Body of pancreas (tissue), 4 donors: ENCODE measurements around the gene SLC6A2.

Experiments used
- CTCF ChIP-seq, 7 experiments: fragments of 450-650 bp in 4 of 7; fragments of 200-600 bp in 3 of 7; sonication (generic) in 3 of 7; IDR thresholded peaks; one replicate each; pipeline ENCODE4 v1.5.1; 2016 to 2019; ENCODE audit warnings: antibody characterized with exemption in 7 of 7
- POLR2A ChIP-seq, 3 donors: fragments of 450-650 bp; IDR thresholded peaks; one replicate each; pipeline ENCODE4 v1.6.1; 2016; ENCODE audit warnings: antibody characterized with exemption in 3 of 3, mild to moderate bottlenecking in 2 of 3

- TF ChIP-seq CTCF (IDR thresholded peaks at IDR 0.05) (no peak), POLR2A (IDR thresholded peaks at IDR 0.05) (no peak)
These were observed 17.5 kb upstream of the SLC6A2 start for GRCh38 chr16:55638256-55638655.
